ENCODE results near the gene GRM4.

The GRM4 gene

DNA sequence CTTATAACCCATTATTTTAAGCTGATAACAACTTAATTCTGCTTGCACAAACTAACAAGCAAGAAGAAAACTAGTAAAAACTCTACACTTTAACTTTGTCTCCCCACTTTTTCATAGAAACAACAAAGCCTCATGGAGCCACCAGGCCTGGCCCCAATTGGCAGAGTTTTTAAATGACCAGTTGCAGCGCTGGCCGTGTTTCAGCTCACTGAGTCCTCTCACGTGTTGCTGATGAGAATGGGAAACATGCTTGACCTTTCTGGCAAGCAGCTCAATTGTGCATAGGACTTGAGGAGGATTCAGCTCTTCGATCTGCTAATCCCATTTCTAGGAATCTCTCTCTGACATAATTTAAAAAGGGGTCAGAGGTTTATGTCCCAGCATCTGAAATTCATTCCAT is 24.5 kb upstream of the GRM4 start:
- no peak for DNase-seq (ENCODE audit: low read depth)
- no peak overlapping the region for H3K4me3 ChIP-seq (replicated peaks; ENCODE audit: low read depth, low read length)
- TF ChIP-seq, protein P1, sequence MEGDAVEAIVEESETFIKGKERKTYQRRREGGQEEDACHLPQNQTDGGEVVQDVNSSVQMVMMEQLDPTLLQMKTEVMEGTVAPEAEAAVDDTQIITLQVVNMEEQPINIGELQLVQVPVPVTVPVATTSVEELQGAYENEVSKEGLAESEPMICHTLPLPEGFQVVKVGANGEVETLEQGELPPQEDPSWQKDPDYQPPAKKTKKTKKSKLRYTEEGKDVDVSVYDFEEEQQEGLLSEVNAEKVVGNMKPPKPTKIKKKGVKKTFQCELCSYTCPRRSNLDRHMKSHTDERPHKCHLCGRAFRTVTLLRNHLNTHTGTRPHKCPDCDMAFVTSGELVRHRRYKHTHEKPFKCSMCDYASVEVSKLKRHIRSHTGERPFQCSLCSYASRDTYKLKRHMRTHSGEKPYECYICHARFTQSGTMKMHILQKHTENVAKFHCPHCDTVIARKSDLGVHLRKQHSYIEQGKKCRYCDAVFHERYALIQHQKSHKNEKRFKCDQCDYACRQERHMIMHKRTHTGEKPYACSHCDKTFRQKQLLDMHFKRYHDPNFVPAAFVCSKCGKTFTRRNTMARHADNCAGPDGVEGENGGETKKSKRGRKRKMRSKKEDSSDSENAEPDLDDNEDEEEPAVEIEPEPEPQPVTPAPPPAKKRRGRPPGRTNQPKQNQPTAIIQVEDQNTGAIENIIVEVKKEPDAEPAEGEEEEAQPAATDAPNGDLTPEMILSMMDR (IDR thresholded peaks at IDR 0.05; ENCODE audit: low read length, missing control alignments): no peak

DNA sequence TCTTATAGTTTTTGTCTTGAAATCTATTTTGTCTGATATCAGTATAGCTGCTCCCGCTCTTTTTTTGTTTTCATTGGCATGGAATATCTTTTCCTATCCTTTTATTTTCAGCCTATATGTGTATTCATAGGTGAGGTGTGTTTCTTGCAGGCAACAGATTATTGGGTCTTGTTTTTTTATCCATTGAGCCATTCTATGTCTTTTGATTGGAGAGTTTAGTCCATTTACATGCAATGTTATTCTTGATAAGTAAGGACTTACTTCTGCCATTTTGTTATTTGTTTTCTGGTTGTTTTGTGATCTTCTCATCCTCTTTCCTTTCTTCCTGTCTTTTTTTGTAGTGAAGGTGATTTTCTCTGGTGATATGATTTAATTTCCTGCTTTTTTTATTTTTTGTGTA is 24.0 kb upstream of the GRM4 start:
- TF ChIP-seq, protein P1 (IDR thresholded peaks at IDR 0.05; ENCODE audit: low read length, missing control alignments): no peak
- H3K4me3 ChIP-seq (replicated peaks; ENCODE audit: low read depth, low read length): no peak overlapping the region
- no peak for DNase-seq (ENCODE audit: low read depth)

- TF ChIP-seq, protein P1 (IDR thresholded peaks at IDR 0.05; ENCODE audit: low read length, missing control alignments): no peak
- no peak overlapping the region for H3K4me3 ChIP-seq (replicated peaks; ENCODE audit: low read depth, low read length)
- DNase-seq (ENCODE audit: low read depth): no peak
These were observed 16.1 kb upstream of the GRM4 start for GRCh38 chr6:34161857-34162515.

- TF ChIP-seq, protein P1 (IDR thresholded peaks at IDR 0.05; ENCODE audit: low read length, missing control alignments): no peak
- no peak overlapping the region for H3K4me3 ChIP-seq (replicated peaks; ENCODE audit: low read depth, low read length)
- DNase-seq (ENCODE audit: low read depth): peak; percentile 9
These were observed 14.0 kb upstream of the GRM4 start for GRCh38 chr6:34159844-34160243.

DNA sequence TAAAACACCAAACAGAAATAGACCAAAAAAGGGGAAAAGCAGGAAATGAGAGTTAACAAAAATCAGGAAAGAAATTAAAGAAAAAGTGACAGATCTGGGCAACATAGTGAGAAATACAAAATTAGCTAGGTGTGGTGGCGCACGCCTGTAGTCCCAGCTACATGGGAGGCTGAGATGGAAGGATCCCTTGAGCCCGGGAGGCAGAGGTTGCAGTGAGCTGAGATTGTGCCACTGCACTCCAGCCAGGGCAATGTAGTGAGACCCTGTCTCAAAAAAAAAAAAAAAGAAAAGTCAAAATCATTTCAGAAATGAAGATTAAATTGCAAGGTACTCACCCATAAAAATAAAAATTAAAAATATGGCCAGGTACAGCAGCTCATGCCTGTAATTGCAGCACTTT is 13.0 kb upstream of the GRM4 start:
- TF ChIP-seq, protein P1 (IDR thresholded peaks at IDR 0.05; ENCODE audit: low read length, missing control alignments): no peak
- DNase-seq (ENCODE audit: low read depth): no peak

DNA sequence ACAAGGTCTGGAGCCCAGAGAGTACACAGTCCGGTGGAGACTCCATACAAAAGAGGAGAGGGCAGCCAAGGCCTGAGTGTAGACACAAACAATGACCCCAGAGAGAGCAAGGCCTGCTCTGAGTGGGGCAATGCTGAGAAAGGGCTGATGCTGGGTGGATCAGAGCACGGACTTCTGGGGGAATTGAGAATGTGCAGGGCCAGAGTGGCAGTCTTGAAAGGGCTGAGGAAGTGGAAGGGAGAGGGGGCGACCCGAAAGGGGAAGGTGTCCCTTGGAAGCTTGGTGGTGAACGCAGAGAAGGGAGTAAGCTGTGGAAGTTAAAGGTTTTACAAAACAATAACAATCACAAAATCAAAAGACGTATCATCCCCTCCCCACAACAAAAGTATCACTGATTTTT is 12.0 kb upstream of the GRM4 start:
- no peak overlapping the region for H3K4me3 ChIP-seq (replicated peaks; ENCODE audit: low read depth, low read length)
- TF ChIP-seq, protein P1 (IDR thresholded peaks at IDR 0.05; ENCODE audit: low read length, missing control alignments): no peak
- no peak for DNase-seq (ENCODE audit: low read depth)

More for the DNA sequence above, 13.0 kb upstream of the GRM4 start:
- H3K4me3 ChIP-seq (replicated peaks; ENCODE audit: low read depth, low read length): no peak overlapping the region

DNA sequence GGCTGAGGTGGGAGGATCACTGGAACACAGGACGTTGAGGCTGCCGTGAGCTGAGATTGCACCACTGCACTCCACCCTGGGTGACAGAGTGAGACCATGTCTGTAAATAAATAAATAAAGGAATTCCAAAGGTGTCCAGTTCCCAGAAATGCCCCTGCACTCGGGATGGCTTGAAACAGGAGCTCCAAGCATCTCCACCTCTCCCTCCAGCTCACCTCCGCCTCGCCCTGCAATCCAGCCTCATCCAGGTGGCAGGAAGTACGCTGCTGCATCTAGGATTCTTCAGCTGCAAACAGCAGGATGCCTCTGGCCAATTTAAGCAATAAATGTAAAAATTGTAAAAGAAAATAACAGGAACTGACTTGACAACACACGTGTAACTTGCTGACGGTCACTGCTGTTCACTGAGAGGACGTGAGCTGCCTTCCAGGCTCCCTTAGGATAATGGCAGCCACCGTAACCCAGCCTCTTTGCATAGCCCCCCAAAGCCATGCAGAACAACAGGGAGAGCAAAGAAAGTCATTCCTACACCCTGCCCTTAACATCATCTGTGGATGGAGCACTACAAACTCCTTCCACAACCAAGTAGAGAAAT is 11.4 kb upstream of the GRM4 start:
- TF ChIP-seq, protein P1 (IDR thresholded peaks at IDR 0.05; ENCODE audit: low read length, missing control alignments): no peak
- no peak overlapping the region for H3K4me3 ChIP-seq (replicated peaks; ENCODE audit: low read depth, low read length)
- DNase-seq (ENCODE audit: low read depth): no peak
